ENCODE data around the gene LAIR1.
"Not testable (repeated sequence)": the region's sequence is repeated elsewhere in the genome, so short reads cannot be mapped to it uniquely, and the experiment has no call there.

Gene LAIR1

GRCh38 chr19:54339646-54340358 lies 24.9 kb downstream of the LAIR1 start:
- no peak for DNase-seq

DNA sequence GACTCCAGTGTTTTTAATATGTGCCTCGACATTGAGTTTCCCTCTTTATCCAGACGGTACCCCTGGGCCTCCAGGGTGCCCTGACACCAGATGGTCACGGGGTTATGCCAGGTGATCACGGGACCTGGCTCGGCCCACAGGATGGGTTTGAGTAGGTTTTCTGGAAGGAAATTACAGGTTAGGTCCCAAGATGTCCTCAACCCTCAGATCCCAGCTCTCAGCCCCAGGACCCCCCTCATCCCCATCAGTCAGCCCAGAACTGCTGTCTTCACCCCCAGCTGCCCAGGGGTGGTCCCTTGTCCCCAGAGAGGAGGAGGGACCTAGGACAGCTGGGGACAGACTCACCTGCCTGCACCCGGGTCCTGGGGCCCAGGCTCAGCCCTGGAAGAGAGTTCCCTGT lies 26.2 kb downstream of the LAIR1 start:
- DNase-seq = no peak

GRCh38 chr19:54337858-54338230 lies 26.9 kb downstream of the LAIR1 start:
- DNase-seq = no peak

- DNase-seq = no peak
Measured at GRCh38 chr19:54336893-54337857, 27.6 kb downstream of the LAIR1 start.

GRCh38 chr19:54335979-54336892 lies 28.5 kb downstream of the LAIR1 start:
- DNase-seq = no peak

DNA sequence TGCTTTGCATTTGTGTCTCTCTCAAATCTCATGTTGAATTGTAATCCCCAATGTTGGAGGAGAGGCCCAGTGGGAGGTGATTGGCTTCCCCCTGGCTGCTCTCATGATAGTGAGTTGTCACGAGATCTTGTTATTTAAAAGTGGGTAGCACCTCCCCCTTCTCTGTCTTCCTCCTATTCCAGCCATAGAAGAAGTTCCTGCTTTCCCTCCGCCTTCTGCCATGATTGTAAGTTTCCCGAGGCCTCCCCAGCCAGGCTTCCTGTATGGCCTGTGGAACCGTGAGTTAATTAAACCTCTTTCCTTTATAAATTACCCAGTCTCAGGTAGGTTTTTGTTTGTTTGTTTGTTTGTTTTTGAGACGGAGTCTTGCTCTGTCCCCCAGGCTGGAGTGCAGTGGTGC lies 29.6 kb downstream of the LAIR1 start:
- no peak for DNase-seq

- DNase-seq = no peak
Measured at GRCh38 chr19:54333586-54334298, 31.0 kb downstream of the LAIR1 start.

DNA sequence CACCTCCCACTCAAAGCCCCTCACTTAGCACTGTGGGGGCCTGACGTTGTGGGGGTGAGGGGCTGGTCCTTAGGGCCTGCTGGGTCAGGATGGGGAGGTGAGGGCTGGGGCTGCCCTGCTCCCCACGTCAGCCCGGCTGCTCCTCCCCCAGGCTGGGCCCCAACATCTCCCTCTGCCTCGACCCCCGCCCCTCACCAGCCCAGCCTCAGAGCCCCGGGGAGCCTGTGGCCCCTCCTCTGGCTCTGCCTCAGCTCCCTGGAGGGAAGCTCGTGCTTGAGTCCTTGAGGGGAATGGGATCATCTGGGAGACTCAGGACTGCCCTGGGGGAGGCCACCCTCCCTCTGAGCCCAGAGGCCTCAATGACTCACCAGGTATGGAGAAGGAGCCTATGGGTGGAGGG lies 32.6 kb downstream of the LAIR1 start:
- DNase-seq = no peak

- DNase-seq = no peak
Measured at GRCh38 chr19:54331626-54332025, 33.1 kb downstream of the LAIR1 start.

GRCh38 chr19:54329476-54330165 lies 35.1 kb downstream of the LAIR1 start:
- no peak for DNase-seq

DNA sequence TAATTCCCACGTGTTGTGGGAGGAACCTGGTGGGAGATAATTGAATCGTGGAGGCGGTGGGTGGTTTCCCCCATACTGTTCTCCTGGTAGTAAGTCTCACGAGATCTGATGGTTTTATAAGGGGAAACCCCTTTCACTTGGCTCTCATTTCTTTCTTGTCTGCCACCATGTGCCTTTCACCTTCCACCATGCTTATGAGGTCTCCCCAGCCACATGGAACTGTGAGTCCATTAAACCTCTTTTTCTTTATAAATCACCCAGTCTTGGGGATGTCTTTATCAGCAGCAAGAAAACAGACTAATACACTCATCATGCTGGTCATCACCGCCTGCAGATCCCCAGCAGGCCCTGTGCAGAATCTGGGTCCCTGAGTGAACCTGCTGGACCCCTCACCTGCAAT lies 36.0 kb downstream of the LAIR1 start:
- not testable (repeated sequence) for DNase-seq

- DNase-seq = no peak
Measured at GRCh38 chr19:54325631-54326030, 39.1 kb downstream of the LAIR1 start.

DNA sequence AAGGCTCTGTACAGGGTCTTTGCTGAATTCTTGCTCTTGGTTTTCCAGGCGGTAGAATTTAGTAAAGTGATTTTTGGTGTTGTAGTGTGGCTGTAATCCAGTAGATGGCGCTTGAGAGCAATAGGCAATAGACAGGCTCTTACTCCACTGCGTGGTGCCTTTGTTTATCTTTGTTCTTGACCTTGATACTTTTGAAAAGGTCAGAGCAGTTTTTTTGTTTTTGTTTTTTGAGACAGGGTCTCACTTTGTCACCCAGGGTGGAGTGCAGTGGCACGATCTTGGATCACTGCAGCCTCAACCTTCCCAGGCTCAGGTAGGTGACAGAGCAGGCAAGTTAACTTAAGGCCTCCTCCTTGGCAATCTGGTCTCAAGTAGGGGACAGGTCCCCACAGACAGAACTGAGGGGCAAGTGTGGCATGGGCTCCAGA lies 39.5 kb downstream of the LAIR1 start:
- DNase-seq = peak; percentile 7

GRCh38 chr19:54324071-54324470 lies 40.7 kb downstream of the LAIR1 start:
- DNase-seq = no peak

- DNase-seq = not testable (repeated sequence)
Measured at GRCh38 chr19:54322934-54323333, 41.8 kb downstream of the LAIR1 start.

GRCh38 chr19:54322295-54322694 lies 42.4 kb downstream of the LAIR1 start:
- not testable (repeated sequence) for DNase-seq

DNA sequence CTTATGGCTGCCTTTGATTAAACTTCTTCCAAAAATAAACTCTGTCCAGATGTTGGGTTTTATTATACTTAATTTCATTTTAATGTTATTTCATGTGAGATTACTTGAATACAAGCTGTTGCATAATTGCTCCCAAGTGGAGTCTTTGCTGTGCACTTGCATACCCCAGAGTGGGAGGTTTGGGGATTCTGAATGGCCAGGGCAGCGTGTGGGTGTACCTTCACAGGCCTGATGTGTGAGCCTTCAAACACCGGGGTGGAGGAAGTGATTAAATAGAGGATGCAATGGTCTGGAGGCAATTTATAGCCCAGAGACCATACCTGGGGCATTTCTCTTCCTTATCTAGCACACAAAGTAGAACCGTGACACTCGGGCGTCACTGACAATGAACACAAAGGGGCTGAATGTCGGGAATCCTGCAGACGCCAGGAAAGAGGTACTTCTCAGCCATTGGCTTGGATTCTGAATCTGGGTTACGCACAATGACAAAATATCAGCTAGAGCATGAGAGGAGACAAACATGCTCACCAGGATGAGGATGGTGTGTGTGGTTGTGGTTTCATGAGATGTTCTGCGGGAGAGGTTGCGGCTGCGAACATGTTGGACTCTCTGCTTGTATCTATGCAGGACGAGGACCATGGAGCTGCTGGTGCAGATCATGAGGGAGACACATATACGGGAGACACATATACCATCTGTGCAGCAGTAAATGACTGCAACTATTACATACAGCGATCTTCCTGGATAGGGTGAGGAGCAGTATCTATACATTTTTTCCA lies 44.6 kb downstream of the LAIR1 start:
- no peak for DNase-seq

- no peak for DNase-seq
Measured at GRCh38 chr19:54319049-54319448, 45.7 kb downstream of the LAIR1 start.

GRCh38 chr19:54317965-54318240 lies 46.8 kb downstream of the LAIR1 start:
- DNase-seq = no peak

GRCh38 chr19:54317108-54317964 lies 47.4 kb downstream of the LAIR1 start:
- no peak for DNase-seq
